HEK293 (cell line): ENCODE measurements around the gene CCDC152.
"Not testable (repeated sequence)": the region's sequence is repeated elsewhere in the genome, so short reads cannot be mapped to it uniquely, and the experiment has no call there.

Source experiments
- CTCF ChIA-PET: fragments of 350-600 bp; formaldehyde crosslinking; extraction: SDS; loops from one replicate; lab custom pipeline; 2021; ENCODE audit warnings: antibody characterized with exemption; lab: Yijun Ruan, JAX
- POLR2A ChIA-PET: fragments of 300-600 bp; formaldehyde crosslinking; extraction: SDS; loops from one replicate; lab custom pipeline; 2020; ENCODE audit warnings: antibody characterized with exemption, inconsistent platforms; lab: Yijun Ruan, JAX
- H3K27ac ChIP-seq: fragments of 200-500 bp; sonication (Bioruptor generic); 2 replicates; pipeline ENCODE4 v1.5.1; 2014; ENCODE audit warnings: low read depth, low read length, control low read depth, inconsistent platforms; ENCODE audit errors: extremely low read depth
- H3K36me3 ChIP-seq, 2 experiments: fragments of 200-500 bp in 1 of 2; sonication (Bioruptor generic) in 1 of 2; 1 replicate in 1 of 2; 2 replicates in 1 of 2; pipeline ENCODE4 v1.5.1; 2014 to 2017; ENCODE audit warnings: inconsistent platforms in 2 of 2, low read length in 2 of 2; ENCODE audit not compliant: control insufficient read depth in 2 of 2, insufficient read depth in 1 of 2
- H3K4me1 ChIP-seq: fragments of 200-500 bp; sonication (Bioruptor generic); 2 replicates; pipeline ENCODE4 v1.5.1; 2014; ENCODE audit warnings: mild to moderate bottlenecking, low read length, inconsistent platforms; ENCODE audit not compliant: control insufficient read depth, insufficient read depth
- H3K4me3 ChIP-seq: 2 replicates; pipeline ENCODE4 v1.5.1; 2011; ENCODE audit warnings: low read depth, mild to moderate bottlenecking, control low read depth, low read length, moderate library complexity
- H3K9me3 ChIP-seq: fragments of 200-500 bp; sonication (Bioruptor generic); 2 replicates; pipeline ENCODE4 v1.5.1; 2014; ENCODE audit warnings: low read depth, low read length, inconsistent platforms; ENCODE audit not compliant: control insufficient read depth, insufficient read depth
- FEZF1 ChIP-seq: fragments of 450-650 bp; formaldehyde crosslinking; IDR thresholded peaks from 2 replicates; pipeline ENCODE4 v1.5.1; 2016; ENCODE audit warnings: missing biosample characterization, missing genetic modification characterization
- HOXC10 ChIP-seq: sonication (generic); formaldehyde crosslinking; IDR thresholded peaks from 2 replicates; pipeline ENCODE4 v1.8.1; 2023; ENCODE audit warnings: mild to moderate bottlenecking, missing genetic modification reagents
- IKZF3 ChIP-seq: fragments of 450-650 bp; IDR thresholded peaks from 2 replicates; pipeline ENCODE4 v1.5.0; 2018; ENCODE audit warnings: missing biosample characterization, mild to moderate bottlenecking, missing genetic modification characterization, moderate library complexity
- KLF8 ChIP-seq: fragments of 450-650 bp; formaldehyde crosslinking; IDR thresholded peaks from 2 replicates; pipeline ENCODE4 v1.5.1; 2016; ENCODE audit warnings: missing biosample characterization, missing genetic modification characterization
- ZBTB1 ChIP-seq: fragments of 450-650 bp; formaldehyde crosslinking; IDR thresholded peaks from 2 replicates; pipeline ENCODE4 v1.5.1; 2016; ENCODE audit warnings: missing biosample characterization, missing genetic modification characterization
- ZNF510 ChIP-seq: fragments of 450-650 bp; formaldehyde crosslinking; IDR thresholded peaks from 2 replicates; pipeline ENCODE4 v1.5.1; 2018; ENCODE audit warnings: mild to moderate bottlenecking, missing genetic modification characterization, missing biosample characterization; ENCODE audit not compliant: insufficient replicate concordance
- ZNF621 ChIP-seq: fragments of 450-650 bp; formaldehyde crosslinking; IDR thresholded peaks from 2 replicates; pipeline ENCODE4 v1.5.1; 2017; ENCODE audit warnings: missing biosample characterization, missing genetic modification characterization
- ZNF654 ChIP-seq: fragments of 450-650 bp; formaldehyde crosslinking; IDR thresholded peaks from 2 replicates; pipeline ENCODE4 v1.5.1; 2016; ENCODE audit warnings: low read depth, missing biosample characterization, missing genetic modification characterization
- ZNF785 ChIP-seq: fragments of 450-650 bp; formaldehyde crosslinking; IDR thresholded peaks from 2 replicates; pipeline ENCODE4 v1.5.1; 2016; ENCODE audit warnings: missing biosample characterization, missing genetic modification characterization
- ZNF791 ChIP-seq: fragments of 450-650 bp; formaldehyde crosslinking; IDR thresholded peaks from 2 replicates; pipeline ENCODE4 v1.5.1; 2016; ENCODE audit warnings: missing biosample characterization, missing genetic modification characterization
- ZNF792 ChIP-seq: fragments of 450-650 bp; formaldehyde crosslinking; IDR thresholded peaks from 2 replicates; pipeline ENCODE4 v1.5.1; 2016; ENCODE audit warnings: missing biosample characterization, missing genetic modification characterization
- ZSCAN23 ChIP-seq: fragments of 450-650 bp; formaldehyde crosslinking; IDR thresholded peaks from 2 replicates; pipeline ENCODE4 v1.5.1; 2016; ENCODE audit warnings: missing biosample characterization, missing genetic modification characterization
- ZXDB ChIP-seq: fragments of 450-650 bp; formaldehyde crosslinking; IDR thresholded peaks from 2 replicates; pipeline ENCODE4 v1.5.1; 2016; ENCODE audit warnings: missing biosample characterization, missing genetic modification characterization
- TF ChIP-seq, protein P1 (sequence below): fragments of 450-650 bp; formaldehyde crosslinking; IDR thresholded peaks from 2 replicates; pipeline ENCODE4 v1.5.1; 2016; ENCODE audit warnings: missing biosample characterization, missing genetic modification characterization
- TF ChIP-seq, protein P2 (sequence below): fragments of 450-650 bp; formaldehyde crosslinking; IDR thresholded peaks from 2 replicates; pipeline ENCODE4 v1.5.1; 2017; ENCODE audit warnings: missing biosample characterization, missing genetic modification characterization
- TF ChIP-seq, protein P3 (sequence below): fragments of 450-650 bp; formaldehyde crosslinking; IDR thresholded peaks from 2 replicates; pipeline ENCODE4 v1.5.1; 2017; ENCODE audit warnings: missing biosample characterization, mild to moderate bottlenecking, missing genetic modification characterization, moderate library complexity
- TF ChIP-seq, protein P4 (sequence below): fragments of 450-650 bp; formaldehyde crosslinking; IDR thresholded peaks from 2 replicates; pipeline ENCODE4 v1.5.0; 2017; ENCODE audit warnings: missing biosample characterization, missing genetic modification characterization, borderline replicate concordance
- TF ChIP-seq, protein P5 (sequence below): fragments of 450-650 bp; formaldehyde crosslinking; IDR thresholded peaks from 2 replicates; pipeline ENCODE4 v1.5.1; 2016; ENCODE audit warnings: missing biosample characterization, missing genetic modification characterization
- TF ChIP-seq, protein P6 (sequence below): fragments of 450-650 bp; formaldehyde crosslinking; IDR thresholded peaks from 2 replicates; pipeline ENCODE4 v1.5.1; 2016; ENCODE audit warnings: missing biosample characterization, missing genetic modification characterization

The CCDC152 gene

DNA sequence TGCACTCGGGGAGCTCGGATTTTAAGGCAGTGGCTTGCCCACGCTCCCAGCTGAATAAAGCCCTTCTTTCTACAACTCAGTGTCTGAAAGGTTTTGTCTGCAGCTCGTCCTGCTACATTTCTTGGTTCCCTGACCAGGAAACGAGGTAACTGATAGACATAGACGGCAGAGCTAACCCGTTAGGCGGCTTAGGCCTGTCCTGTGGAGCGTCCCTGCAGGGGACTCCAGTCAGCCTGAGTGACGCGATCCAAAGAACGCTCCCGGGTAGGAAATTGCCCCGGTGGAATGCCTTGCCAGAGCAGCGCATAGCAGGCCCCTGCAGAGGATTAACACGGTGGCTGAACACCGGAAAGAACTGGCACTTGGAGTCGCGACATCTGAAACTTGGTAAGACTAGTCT lies 56.9 kb downstream of the CCDC152 start:
- ChIA-PET POLR2A (no interaction called here), CTCF (interaction anchor here (0.8 kb wide), 1 partner anchor 14 kb away, joined by 3 read pairs; no protein-coding TSS in a partner anchor)
- Histone ChIP-seq H3K4me1 (peaks cover 10% of the 10 kb centered on the region), H3K27ac (no peak overlapping the region), H3K4me3 (no peak overlapping the region), H3K36me3 (0 out of 3 replicates have a peak, but pooled peaks cover 0 to 3% of the 10 kb centered on the region in 2 experiments), H3K9me3 (no peaks in the 10 kb centered on the region)
- no peak for TF ChIP-seq ZNF654 (tag by site-specific recombination)
- no peak for TF ChIP-seq ZNF792 (tag by site-specific recombination)
- no peak for TF ChIP-seq IKZF3 (tag by site-specific recombination)
- TF ChIP-seq, protein P1, sequence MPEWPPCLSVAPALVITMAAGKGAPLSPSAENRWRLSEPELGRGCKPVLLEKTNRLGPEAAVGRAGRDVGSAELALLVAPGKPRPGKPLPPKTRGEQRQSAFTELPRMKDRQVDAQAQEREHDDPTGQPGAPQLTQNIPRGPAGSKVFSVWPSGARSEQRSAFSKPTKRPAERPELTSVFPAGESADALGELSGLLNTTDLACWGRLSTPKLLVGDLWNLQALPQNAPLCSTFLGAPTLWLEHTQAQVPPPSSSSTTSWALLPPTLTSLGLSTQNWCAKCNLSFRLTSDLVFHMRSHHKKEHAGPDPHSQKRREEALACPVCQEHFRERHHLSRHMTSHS (tag by site-specific recombination), result no peak
- TF ChIP-seq, protein P2, sequence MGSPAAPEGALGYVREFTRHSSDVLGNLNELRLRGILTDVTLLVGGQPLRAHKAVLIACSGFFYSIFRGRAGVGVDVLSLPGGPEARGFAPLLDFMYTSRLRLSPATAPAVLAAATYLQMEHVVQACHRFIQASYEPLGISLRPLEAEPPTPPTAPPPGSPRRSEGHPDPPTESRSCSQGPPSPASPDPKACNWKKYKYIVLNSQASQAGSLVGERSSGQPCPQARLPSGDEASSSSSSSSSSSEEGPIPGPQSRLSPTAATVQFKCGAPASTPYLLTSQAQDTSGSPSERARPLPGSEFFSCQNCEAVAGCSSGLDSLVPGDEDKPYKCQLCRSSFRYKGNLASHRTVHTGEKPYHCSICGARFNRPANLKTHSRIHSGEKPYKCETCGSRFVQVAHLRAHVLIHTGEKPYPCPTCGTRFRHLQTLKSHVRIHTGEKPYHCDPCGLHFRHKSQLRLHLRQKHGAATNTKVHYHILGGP (tag by site-specific recombination), result no peak
- TF ChIP-seq, protein P3, sequence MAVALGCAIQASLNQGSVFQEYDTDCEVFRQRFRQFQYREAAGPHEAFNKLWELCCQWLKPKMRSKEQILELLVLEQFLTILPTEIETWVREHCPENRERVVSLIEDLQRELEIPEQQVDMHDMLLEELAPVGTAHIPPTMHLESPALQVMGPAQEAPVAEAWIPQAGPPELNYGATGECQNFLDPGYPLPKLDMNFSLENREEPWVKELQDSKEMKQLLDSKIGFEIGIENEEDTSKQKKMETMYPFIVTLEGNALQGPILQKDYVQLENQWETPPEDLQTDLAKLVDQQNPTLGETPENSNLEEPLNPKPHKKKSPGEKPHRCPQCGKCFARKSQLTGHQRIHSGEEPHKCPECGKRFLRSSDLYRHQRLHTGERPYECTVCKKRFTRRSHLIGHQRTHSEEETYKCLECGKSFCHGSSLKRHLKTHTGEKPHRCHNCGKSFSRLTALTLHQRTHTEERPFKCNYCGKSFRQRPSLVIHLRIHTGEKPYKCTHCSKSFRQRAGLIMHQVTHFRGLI (tag by site-specific recombination), result no peak
- TF ChIP-seq ZSCAN23 (tag by site-specific recombination), result no peak
- no peak for TF ChIP-seq ZNF791 (tag by site-specific recombination)
- TF ChIP-seq, protein P4, sequence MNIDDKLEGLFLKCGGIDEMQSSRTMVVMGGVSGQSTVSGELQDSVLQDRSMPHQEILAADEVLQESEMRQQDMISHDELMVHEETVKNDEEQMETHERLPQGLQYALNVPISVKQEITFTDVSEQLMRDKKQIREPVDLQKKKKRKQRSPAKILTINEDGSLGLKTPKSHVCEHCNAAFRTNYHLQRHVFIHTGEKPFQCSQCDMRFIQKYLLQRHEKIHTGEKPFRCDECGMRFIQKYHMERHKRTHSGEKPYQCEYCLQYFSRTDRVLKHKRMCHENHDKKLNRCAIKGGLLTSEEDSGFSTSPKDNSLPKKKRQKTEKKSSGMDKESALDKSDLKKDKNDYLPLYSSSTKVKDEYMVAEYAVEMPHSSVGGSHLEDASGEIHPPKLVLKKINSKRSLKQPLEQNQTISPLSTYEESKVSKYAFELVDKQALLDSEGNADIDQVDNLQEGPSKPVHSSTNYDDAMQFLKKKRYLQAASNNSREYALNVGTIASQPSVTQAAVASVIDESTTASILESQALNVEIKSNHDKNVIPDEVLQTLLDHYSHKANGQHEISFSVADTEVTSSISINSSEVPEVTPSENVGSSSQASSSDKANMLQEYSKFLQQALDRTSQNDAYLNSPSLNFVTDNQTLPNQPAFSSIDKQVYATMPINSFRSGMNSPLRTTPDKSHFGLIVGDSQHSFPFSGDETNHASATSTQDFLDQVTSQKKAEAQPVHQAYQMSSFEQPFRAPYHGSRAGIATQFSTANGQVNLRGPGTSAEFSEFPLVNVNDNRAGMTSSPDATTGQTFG, result no peak
- no peak for TF ChIP-seq ZNF785 (tag by site-specific recombination)
- TF ChIP-seq ZBTB1, result no peak
- no peak for TF ChIP-seq ZNF510
- TF ChIP-seq FEZF1 (tag by site-specific recombination), result no peak
- TF ChIP-seq ZXDB (tag by site-specific recombination), result no peak
- TF ChIP-seq, protein P5, sequence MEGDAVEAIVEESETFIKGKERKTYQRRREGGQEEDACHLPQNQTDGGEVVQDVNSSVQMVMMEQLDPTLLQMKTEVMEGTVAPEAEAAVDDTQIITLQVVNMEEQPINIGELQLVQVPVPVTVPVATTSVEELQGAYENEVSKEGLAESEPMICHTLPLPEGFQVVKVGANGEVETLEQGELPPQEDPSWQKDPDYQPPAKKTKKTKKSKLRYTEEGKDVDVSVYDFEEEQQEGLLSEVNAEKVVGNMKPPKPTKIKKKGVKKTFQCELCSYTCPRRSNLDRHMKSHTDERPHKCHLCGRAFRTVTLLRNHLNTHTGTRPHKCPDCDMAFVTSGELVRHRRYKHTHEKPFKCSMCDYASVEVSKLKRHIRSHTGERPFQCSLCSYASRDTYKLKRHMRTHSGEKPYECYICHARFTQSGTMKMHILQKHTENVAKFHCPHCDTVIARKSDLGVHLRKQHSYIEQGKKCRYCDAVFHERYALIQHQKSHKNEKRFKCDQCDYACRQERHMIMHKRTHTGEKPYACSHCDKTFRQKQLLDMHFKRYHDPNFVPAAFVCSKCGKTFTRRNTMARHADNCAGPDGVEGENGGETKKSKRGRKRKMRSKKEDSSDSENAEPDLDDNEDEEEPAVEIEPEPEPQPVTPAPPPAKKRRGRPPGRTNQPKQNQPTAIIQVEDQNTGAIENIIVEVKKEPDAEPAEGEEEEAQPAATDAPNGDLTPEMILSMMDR (tag by site-specific recombination), result no peak
- no peak for TF ChIP-seq KLF8 (tag by site-specific recombination)
- TF ChIP-seq, protein P6, sequence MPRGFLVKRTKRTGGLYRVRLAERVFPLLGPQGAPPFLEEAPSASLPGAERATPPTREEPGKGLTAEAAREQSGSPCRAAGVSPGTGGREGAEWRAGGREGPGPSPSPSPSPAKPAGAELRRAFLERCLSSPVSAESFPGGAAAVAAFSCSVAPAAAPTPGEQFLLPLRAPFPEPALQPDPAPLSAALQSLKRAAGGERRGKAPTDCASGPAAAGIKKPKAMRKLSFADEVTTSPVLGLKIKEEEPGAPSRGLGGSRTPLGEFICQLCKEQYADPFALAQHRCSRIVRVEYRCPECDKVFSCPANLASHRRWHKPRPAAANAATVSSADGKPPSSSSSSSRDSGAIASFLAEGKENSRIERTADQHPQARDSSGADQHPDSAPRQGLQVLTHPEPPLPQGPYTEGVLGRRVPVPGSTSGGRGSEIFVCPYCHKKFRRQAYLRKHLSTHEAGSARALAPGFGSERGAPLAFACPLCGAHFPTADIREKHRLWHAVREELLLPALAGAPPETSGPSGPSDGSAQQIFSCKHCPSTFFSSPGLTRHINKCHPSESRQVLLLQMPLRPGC (tag by site-specific recombination), result no peak
- TF ChIP-seq HOXC10 (CRISPR knock-in tag), result no peak
- TF ChIP-seq ZNF621, result no peak

DNA sequence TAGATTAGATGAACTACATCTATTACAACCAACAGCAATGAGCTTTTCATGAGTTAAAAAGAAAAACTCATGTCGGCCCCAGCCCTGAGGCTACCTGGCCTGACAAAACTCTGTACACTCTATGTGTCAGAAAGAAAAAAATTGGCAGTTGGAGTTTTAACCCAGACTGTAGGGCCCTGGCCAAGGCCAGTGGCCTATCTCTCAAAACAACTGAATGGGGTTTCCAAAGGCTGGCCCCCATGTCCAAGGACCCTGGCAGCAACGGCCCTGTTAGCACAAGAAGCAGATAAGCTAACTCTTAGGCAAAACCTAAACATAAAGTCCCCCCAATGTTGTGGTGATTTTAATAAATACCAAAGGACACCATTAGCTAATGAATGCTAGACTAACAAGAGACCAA lies 59.9 kb downstream of the CCDC152 start:
- H3K4me3 ChIP-seq, POLR2A ChIA-PET, H3K27ac ChIP-seq, H3K4me1 ChIP-seq, H3K36me3 ChIP-seq, H3K9me3 ChIP-seq: not testable (repeated sequence)
- CTCF ChIA-PET, result interaction anchor here (0.6 to 2.1 kb wide), 4 partner anchors 15 to 766 kb away, joined by 3 to 5 read pairs (median 3); no protein-coding TSS in a partner anchor
